WI38 (cell line): ENCODE results near the gene TP63.

ENCODE experiments used
- H3K4me3 ChIP-seq: 2 replicates; pipeline ENCODE4 v1.5.1; 2011; ENCODE audit warnings: low read depth, mild to moderate bottlenecking, control low read depth, low read length
- TF ChIP-seq, protein P1 (sequence below): IDR thresholded peaks from 2 replicates; pipeline ENCODE4 v1.5.1; 2012; ENCODE audit warnings: low read depth, mild to moderate bottlenecking, control low read depth, low read length

Gene TP63

GRCh38 chr3:189944285-189945145, 313.3 kb downstream of the TP63 start:
- H3K4me3 ChIP-seq, result no peak overlapping the region
- TF ChIP-seq, protein P1, sequence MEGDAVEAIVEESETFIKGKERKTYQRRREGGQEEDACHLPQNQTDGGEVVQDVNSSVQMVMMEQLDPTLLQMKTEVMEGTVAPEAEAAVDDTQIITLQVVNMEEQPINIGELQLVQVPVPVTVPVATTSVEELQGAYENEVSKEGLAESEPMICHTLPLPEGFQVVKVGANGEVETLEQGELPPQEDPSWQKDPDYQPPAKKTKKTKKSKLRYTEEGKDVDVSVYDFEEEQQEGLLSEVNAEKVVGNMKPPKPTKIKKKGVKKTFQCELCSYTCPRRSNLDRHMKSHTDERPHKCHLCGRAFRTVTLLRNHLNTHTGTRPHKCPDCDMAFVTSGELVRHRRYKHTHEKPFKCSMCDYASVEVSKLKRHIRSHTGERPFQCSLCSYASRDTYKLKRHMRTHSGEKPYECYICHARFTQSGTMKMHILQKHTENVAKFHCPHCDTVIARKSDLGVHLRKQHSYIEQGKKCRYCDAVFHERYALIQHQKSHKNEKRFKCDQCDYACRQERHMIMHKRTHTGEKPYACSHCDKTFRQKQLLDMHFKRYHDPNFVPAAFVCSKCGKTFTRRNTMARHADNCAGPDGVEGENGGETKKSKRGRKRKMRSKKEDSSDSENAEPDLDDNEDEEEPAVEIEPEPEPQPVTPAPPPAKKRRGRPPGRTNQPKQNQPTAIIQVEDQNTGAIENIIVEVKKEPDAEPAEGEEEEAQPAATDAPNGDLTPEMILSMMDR, result no peak

GRCh38 chr3:189945935-189946709, 314.9 kb downstream of the TP63 start:
- TF ChIP-seq, protein P1, result no peak
- no peak overlapping the region for H3K4me3 ChIP-seq
